ENCODE results near the gene FRA10AC1. TPM values are rescaled to one million over a fixed set of nuclear protein-coding genes. Genes with fewer than 3 reads are reported as not detected.
A peak's percentile ranks its signal among the peaks of the same experiment; 100 is the strongest.

FRA10AC1 gene
- polyA plus RNA-seq, 3 donors, result 30.0 to 40.4 (median 35.9) TPM

DNA sequence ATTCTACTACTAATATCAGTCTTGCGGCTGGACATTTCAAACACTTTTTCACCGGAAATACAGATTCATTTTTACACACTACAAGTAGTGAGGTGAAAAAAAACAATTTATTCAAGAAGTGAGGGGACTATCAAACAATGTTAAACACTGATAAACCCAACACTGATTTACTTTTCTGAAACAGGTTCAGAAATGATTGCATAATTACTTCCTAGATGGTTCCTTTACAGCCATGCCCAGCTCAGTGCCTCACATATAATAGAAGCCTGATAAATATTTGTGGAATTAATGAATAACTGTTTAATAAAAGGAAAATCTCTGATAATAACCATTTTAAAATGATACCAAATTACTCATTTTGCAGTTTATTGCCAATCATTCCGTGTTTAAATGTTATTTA lies 34.6 kb downstream of the FRA10AC1 start:
- DNase-seq (ENCODE audit: extremely low read depth in 1 of 11, low read depth in 9 of 11, low spot score in 4 of 11), result no peak

GRCh38 chr10:93666030-93666429 lies 36.4 kb downstream of the FRA10AC1 start:
- DNase-seq (ENCODE audit: extremely low read depth in 1 of 11, low read depth in 9 of 11, low spot score in 4 of 11), result no peak

DNA sequence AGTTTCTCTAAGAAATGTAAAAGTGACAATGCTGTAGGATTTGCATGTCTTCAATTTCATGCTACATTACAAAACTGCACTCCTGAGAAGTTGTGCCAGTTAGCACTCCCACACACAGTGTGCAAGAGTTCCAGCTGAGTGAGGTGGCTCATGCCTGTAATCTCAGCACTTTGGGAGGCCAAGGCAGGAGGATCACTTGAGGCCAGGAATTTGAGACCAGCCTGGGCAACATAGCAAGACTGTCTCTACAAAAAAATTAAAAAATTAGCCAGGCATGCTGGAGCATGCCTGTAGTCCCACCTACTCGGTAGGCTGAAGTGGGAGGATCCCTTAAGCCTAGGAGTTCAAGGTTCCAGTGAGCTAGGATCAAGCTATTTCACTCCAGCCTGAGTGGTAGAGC lies 44.6 kb downstream of the FRA10AC1 start:
- DNase-seq (ENCODE audit: extremely low read depth in 1 of 11, low read depth in 9 of 11, low spot score in 4 of 11), result no peak

- DNase-seq (ENCODE audit: extremely low read depth in 1 of 11, low read depth in 9 of 11, low spot score in 4 of 11), result no peak
Observed at GRCh38 chr10:93656155-93656554, 46.2 kb downstream of the FRA10AC1 start.

- DNase-seq (ENCODE audit: extremely low read depth in 1 of 11, low read depth in 9 of 11, low spot score in 4 of 11), result no peak
Observed at GRCh38 chr10:93654201-93654600, 48.2 kb downstream of the FRA10AC1 start.

- DNase-seq (ENCODE audit: extremely low read depth in 1 of 11, low read depth in 9 of 11, low spot score in 4 of 11), result no peak
Observed at GRCh38 chr10:93652857-93653256, 49.5 kb downstream of the FRA10AC1 start.

GRCh38 chr10:93639791-93640190 lies 62.6 kb downstream of the FRA10AC1 start:
- DNase-seq (ENCODE audit: extremely low read depth in 1 of 11, low read depth in 9 of 11, low spot score in 4 of 11), result no peak

GRCh38 chr10:93630625-93631557 lies 71.5 kb downstream of the FRA10AC1 start:
- DNase-seq (ENCODE audit: extremely low read depth in 1 of 11, low read depth in 9 of 11, low spot score in 4 of 11), result peak in 1 of 11 donors; percentile 5

- peak in 1 of 11 donors; percentile 12 for DNase-seq (ENCODE audit: extremely low read depth in 1 of 11, low read depth in 9 of 11, low spot score in 4 of 11)
Observed at GRCh38 chr10:93629647-93630305, 72.6 kb downstream of the FRA10AC1 start.

DNA sequence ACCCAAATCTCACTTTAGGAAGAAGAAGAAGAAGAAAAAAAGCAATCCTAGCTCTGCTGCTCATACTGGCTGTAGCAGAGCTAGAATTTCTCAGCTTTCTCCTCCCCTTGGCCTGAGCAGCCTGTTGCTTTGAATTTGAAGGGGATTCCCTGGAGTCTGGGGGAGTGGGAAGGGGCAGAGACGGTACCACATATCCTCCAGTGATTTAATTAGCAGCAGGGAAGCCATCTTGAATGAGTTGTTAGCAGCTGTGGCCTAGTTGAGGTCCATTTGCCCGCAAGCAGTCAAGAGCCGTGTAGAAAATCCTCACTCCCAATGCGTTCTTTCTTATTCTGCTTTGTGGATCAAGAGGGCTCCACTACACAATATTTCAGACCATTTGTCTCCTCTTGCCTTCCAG lies 73.5 kb downstream of the FRA10AC1 start:
- DNase-seq (ENCODE audit: extremely low read depth in 1 of 11, low read depth in 9 of 11, low spot score in 4 of 11), result no peak

DNA sequence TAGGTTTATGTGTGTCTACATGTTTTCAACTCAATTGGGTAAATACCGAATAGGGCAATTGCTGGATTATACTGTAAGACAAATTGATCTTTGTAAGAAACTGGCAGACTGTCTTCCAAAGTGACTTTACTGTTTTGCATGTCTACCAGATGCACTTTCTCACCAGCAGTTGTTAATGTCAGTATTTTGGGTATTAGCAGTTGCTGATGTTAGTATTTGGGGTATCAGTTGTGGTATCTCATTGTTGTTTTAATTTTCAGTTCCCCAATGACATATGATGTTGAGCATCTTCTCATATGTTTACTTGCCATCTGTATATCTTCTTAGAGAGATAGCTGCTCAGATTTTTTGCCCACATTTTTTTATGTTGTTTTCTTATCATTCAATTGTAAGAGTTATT lies 79.5 kb downstream of the FRA10AC1 start:
- no peak for DNase-seq (ENCODE audit: extremely low read depth in 1 of 11, low read depth in 9 of 11, low spot score in 4 of 11)

DNA sequence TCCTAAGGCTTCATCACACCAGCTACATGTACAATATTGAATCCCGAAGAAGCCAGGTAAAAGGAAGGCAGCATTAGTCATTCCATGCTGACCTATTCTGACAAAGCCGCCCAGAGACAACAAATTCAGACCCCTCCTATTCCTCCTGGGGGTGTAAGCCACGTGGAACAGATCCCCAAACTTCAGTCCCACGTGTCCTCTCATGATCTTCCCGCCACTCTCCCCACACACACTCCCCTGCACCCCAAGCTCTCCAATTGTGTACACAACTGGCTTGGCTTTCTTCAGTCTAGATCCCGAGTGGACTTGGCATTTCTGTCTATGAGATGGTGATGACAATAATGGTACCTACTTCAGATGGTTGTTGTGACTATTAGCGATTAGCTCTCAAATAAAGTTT lies 81.5 kb downstream of the FRA10AC1 start:
- no peak for DNase-seq (ENCODE audit: extremely low read depth in 1 of 11, low read depth in 9 of 11, low spot score in 4 of 11)

Other genes with a start within 250 kb of the FRA10AC1 start
- gene MYOF, start 220.3 kb downstream of the FRA10AC1 start, polyA plus RNA-seq (ENCODE audit: insufficient read length in 3 of 3), result 10 to 100 TPM; 22.6 to 30.3 (median 29.4) TPM
- gene CEP55, start 206.0 kb downstream of the FRA10AC1 start, polyA plus RNA-seq (ENCODE audit: insufficient read length in 3 of 3), result 10 to 100 TPM; 12.2 to 18.2 (median 16.9) TPM
- gene FFAR4, start 135.9 kb downstream of the FRA10AC1 start, polyA plus RNA-seq (ENCODE audit: insufficient read length in 3 of 3), result not detected
- gene RBP4, start 101.4 kb downstream of the FRA10AC1 start, polyA plus RNA-seq (ENCODE audit: insufficient read length in 3 of 3), result under 1 TPM; 0.61 to 0.98 (median 0.93) TPM
- gene PDE6C, start 90.1 kb downstream of the FRA10AC1 start, polyA plus RNA-seq (ENCODE audit: insufficient read length in 3 of 3), result 1 to 10 TPM in 1 of 3 donors, under 1 TPM in 2; 0.40 to 1.1 (median 0.69) TPM
- gene LGI1, start 55.3 kb upstream of the FRA10AC1 start, polyA plus RNA-seq (ENCODE audit: insufficient read length in 3 of 3), result 1 to 10 TPM; 4.2 to 9.0 (median 6.5) TPM
- gene SLC35G1, start 191.4 kb upstream of the FRA10AC1 start, polyA plus RNA-seq (ENCODE audit: insufficient read length in 3 of 3), result 10 to 100 TPM in 1 of 3 donors, 1 to 10 TPM in 2; 7.7 to 10.1 (median 8.9) TPM